Lung microvascular endothelial cell (primary cell): Measurements from ENCODE around the gene NAMPT. TPM values are rescaled to one million over a fixed set of nuclear protein-coding genes. Genes with fewer than 3 reads are reported as not detected.
"Not testable (repeated sequence)": the region's sequence is repeated elsewhere in the genome, so short reads cannot be mapped to it uniquely, and the experiment has no call there.

Experiments used
- DNase-seq, 2 donors: peaks; one replicate each; pipeline versions ENCODE4 v3.0.0 to v3.0.0-alpha.2; 2010; ENCODE audit warnings: low read depth in 2 of 2
- total RNA-seq: library from RNA; depleted of rRNA; stranded (reverse); fragments of >200 nt; gene quantifications from 2 replicates; pipeline ENCODE4 v1.2.1, GENCODE V29; 2014

NAMPT gene
- total RNA-seq, 1 donor from 2014 or later, result 320 TPM

DNA sequence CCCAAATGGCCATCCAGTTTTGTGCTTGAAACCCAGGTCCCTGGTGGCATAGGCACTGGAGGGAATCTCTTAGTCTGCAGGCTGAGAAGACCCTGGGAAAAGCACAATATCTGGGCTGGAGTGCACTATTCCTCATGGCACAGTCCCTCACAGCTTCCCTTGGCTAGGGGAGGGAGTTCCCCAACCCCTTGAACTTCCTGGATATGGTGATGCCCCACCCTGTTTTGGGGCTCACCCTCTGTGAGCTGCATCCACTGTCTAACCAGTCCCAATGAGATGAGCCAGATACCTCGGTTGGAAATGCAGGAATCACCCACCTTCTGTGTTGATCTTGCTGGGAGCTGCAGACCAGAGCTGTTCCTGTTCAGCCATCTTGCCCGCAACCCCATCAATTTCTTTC is 19.8 kb upstream of the NAMPT start:
- no peak for DNase-seq

DNA sequence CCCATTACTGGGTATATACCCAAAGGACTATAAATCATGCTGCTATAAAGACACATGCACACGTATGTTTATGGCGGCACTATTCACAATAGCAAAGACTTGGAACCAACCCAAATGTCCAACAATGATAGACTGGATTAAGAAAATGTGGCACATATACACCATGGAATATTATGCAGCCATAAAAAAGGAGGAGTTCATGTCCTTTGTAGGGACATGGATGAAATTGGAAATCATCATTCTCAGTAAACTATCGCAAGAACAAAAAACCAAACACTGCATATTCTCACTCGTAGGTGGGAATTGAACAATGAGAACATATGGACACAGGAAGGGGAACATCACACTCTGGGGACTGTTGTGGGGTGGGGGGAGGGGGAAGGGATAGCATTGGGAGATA is 13.8 kb upstream of the NAMPT start:
- not testable (repeated sequence) for DNase-seq

DNA sequence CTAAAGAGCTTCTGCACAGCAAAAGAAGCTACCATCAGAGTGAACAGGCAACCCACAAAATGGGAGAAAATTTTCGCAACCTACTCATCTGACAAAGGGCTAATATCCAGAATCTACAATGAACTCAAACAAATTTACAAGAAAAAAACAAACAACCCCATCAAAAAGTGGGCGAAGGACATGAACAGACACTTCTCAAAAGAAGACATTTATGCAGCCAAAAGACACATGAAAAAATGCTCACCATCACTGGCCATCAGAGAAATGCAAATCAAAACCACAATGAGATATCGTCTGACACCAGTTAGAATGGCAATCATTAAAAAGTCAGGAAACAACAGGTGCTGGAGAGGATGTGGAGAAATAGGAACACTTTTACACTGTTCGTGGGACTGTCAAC is 13.4 kb upstream of the NAMPT start:
- DNase-seq, result not testable (repeated sequence)

DNA sequence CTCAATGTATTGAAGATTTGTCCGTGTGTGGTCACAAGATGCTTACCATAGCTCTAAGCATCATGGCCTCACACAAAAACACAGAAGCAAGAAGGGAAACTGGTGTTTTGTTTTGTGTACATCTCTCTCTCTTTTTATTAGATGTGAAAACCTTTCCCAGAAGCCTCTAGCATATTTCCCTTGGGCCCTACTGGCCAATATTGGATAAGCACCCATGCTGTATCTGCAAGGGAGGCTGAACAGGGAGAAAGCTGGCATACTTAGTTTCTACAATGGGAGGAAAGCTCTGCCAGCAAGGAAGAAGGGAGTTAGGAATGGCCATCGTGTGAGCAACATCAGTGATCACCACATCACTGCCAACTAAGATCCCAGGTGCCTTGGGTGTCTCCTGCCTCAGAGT is 9.6 kb upstream of the NAMPT start:
- DNase-seq, result no peak

DNA sequence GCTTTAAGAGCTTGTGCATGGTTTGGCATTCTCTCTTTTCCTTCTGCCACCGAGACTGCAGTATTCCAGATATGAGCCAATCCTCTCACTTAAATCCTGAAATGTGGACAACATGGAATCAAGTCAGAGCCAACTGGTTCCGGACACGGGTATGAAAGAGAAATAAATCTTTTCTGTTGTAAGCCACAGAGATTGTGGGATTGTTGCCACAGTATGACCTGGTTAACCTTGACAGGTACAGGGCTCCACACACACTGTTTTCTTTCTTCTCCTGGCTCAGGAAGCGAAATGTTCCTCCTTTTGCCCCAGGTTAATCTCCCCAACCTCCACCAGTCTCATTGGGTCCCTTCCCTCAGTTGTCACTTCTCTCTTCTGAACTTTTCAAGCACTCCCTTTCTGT is 6.5 kb upstream of the NAMPT start:
- DNase-seq, result no peak

DNA sequence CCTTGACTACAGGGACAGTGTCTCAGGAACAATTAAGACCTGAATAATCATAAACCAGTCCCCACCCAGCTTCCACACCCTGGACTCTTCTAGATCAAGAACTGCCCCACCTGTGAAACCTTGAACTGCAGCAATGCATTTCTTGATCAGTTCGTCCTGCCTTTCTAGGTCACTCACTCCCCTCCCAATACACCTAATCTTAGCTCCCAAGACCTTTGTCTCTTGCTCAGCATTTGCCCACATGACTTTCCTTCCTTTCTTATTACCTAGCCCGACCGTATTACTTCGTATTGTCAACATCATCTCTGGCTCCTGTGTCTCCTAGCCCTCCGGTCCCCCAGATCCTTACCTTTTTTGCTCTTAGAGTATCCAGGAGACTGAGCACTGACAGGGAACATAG is 5.5 kb upstream of the NAMPT start:
- no peak for DNase-seq

DNA sequence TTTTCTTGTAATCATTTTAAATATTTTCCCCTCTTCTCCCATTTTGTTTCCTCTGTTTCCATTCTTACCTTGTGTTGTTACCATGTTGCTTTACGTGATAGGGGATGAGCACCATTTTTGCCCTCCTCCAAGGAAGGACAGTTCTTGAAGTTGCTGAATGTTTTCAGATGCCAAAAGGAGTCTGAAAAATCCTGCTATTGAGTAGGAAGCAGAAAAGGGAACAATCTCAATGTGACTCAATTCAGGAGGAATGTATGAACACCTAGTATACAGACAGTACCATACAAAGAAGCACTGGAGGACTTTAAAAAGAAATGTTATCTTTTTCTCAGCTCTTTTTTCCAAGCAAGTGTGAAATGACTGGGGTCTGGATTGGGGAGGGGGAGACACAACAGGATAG is 5.1 kb upstream of the NAMPT start:
- no peak for DNase-seq

DNA sequence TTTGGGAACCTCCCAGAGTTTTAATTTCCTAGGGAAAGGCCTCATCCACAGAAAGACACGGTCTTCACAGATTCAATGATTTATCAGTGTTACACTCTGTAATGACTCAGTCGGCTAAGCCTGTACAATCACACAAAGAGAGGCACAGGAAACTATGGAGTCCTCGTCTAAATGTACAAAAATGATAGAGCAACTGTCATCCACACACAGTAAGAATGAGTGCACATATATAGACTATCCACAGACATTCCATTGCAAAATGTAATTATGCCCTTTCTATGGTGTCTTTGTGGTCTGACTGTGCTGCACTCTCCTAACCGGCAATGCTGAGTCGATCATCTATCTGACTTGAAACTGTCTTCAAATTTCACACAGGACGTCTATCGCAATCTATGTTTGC is 3.5 kb upstream of the NAMPT start:
- DNase-seq, result no peak

DNA sequence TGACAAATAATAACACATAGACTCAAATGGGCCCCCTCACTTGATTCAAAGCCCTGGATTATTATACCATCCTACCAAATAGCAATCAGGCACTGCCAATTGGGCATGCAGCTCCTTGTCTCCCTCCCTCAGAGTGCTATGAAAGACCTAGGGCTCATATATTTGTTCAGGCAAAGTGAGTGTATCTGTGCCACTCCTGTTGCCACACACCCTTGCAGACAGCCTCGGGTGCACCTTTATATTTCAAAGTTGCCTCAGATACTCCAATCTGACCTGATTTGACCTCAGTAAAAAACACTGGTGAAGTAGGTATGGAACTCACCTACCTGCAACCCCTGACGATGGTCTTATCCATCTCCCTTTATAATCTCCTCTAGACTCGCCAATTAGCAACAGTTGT is 3.0 kb upstream of the NAMPT start:
- no peak for DNase-seq

DNA sequence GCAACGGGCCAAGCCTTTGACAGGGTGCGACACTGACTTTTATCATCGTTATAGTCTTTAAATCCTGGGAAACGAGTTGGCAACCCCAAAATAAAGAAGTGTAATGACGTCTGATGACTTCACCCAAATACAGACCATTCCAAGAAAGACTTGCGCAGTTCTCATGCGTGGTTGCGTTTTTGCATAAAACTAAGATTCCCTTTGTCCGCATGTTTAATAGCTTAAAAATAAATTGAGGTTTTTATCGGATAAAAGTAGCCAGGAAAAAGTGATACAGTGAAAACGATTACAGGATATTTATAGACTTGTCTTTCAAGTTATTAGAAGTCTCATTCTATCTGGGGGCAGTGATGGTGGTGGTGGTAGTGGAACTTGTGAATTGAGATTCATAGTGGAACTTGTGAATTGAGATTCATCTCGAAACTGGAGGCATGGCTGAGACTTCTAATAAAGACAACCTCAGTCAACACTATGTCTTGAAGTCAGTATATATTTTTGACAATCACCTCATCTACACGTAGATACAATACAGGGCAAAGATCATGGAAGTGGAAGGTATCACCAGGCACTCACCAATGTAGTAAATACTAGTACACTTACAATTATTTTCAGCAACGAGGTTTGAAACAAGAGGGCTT is 1.2 kb upstream of the NAMPT start:
- DNase-seq, result no peak

DNA sequence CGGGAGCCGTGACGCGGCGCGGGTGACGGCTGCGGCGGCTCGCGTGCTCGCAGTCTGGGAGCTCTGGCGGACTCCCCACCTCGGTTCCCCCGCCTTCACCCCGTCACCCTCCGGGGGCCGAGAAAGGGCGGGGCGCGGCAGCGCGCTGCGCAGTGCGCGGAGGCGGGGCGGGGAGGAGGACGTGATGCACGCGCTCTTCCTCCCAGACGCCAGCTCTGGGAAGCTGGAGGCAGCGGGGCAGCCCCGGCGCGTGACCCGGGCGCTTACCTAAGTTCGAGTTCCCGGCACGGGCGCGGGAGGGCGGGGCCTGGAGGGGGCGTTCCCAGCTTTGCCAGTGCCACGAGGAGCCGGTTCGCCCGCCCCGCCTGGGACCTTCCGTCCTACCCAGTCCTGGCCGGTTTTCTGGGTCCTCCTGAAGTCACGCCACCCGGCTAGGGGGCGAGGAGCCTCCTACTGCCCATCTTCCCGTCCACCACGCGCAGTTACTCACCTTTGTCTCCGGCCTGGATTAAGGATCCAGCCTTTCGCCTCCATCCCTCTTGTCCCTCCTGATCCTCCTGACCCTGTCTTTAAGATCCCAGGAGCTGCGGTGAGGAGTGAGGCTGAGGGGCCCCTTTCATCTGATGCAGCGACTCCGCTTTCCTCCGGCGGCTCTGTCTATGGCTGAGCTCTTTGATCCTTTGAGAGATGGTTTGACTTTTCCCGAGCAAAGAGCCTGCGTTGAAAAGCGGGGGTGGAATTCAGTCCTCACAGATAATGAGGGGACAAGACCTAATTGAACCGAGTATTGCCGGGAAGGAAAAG is 470 bp upstream of the NAMPT start:
- DNase-seq, result peak; percentile 98 to 99

DNA sequence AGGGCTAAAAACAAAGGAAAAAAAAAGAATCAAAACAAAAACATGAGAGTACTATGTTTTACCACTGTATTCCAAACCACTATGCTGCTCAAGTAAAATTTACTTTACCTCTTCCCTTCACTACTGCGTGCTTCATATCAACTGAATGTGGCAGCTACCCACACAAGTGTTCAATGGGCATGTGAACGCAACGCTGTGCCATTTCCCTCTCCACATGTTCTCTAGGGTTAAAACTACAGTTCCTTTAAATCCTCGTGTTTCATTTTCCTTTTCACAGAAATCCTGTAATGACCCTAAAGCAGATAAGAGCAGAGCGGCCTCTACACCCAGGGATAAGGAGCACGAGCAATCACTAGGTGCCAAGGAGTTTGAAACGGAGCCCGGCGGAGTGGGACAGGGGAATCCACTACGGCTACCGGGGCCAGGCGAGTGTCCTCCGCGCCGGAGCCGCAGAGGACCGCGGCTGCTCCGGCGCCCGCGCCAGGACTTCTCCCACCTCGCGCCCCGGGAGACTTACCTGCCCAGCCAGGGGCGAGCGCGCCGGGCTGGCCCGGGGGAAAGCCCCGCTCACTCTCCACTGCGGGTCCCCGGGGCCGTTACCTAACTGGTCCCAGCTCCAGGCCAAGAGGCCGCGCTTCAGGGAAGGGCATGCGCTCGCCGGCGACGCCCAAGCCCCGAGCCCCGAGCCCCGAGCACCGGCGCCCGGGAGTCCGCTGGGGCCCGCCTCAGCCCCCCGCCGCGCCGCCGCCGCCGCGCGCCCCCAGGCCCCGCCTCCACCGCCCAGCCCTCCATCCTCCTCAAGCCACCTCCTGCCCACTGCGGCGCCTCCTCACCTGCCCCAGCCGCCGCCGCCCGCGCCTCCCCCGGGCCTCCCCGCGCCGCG is 711 bp downstream of the NAMPT start:
- peak; percentile 51 to 65 for DNase-seq

DNA sequence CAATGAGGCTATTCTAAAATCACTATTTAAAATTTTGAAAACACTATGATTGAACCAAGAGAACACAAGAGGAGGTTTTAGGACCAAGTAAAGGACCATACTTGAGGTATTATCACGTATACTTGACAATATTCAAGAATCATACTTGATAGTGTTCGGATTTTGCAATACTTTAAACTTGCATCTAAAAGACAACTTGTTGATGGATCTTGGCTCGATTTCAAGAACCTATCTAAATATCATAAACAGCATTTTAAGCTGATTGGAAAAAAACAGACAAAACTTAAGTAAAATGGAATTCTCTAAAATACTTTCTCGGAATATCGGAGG is 1.3 kb downstream of the NAMPT start:
- DNase-seq, result no peak

DNA sequence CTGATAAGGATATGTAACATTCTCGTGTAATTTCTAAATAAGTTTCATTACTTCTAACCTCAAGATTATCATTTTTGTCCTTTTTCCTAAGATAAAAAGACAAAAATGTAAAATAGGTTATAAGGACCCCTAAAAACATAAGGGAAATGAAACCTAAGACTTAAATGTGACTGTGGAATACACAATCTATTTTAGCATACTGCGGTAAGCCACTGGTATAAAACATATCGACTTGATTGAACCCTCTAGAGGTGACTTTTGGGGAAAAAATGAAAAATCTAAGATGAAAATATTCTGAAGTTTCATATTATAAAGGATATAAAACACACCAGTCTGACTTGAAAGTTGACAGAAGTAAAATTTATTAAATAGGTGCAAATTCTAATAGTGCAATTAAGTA is 1.9 kb downstream of the NAMPT start:
- DNase-seq, result no peak

DNA sequence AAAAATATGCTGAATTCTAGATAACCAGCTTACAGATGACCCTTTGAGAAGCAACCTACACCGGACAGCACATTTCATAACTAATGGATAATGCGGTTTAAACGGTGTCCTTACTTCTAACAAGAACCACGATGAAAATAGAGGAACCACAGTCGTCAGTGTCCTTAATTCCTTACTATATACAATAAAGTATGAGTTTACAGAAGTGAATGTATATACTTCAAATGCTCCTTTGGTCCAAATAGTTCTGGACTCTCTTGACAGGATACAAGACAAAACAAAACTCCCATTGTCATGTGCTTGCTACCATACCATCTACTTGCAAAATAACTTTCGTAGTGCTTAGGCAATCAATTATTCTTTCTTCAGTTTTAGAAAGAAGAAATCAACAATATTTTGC is 2.4 kb downstream of the NAMPT start:
- peak in 1 of 2 donors; percentile 34 for DNase-seq

DNA sequence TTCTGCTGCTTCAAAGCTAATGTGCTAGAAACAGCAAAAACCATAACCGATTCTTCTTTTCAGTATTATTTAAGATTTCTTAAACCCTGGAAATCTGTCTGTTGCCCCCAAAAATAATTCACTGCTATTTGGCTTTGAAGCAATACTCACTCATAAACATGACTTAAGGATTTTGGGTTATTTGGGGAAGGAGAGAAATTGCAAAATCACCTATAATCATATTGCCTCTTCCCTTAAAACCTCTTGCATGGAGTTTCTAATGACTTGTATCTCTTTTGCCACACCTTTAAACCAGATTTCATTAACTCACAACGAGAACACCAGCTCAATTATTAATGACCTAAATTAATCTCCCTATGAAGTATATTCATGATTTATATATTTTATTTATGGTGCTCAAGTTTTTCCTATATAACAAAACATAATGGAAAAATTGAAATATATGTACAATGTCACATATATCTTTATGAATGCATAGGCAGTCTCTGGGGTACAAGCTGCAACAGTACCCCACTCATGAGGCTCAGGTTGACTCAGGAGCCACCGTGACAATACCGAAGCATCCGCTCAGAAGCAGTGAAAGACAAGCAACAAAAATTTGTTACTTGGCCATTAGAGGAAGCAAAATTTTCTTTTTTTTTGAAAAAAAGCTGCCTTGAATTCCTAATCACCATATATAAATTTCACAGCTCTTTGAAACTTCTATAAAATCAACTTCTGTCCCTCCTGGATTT is 3.0 kb downstream of the NAMPT start:
- DNase-seq, result no peak

DNA sequence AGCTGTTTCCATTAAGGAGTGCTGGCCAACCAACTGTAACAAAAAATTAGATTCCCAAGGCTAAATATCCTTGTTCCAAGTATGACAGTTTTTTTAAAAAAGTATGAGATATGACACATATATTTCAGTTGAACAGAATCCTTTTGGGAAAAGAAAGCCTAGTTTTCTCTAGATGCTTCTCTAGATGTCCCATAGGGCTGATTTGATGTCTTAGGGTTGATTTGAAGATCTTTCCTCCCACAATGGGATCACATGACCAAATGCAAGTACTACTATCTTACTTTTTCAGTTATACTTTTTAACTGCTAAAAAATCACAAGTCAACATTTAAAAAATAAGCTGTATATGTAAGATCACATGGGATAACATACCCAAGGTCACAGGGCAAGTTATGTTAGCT is 3.7 kb downstream of the NAMPT start:
- DNase-seq, result no peak

DNA sequence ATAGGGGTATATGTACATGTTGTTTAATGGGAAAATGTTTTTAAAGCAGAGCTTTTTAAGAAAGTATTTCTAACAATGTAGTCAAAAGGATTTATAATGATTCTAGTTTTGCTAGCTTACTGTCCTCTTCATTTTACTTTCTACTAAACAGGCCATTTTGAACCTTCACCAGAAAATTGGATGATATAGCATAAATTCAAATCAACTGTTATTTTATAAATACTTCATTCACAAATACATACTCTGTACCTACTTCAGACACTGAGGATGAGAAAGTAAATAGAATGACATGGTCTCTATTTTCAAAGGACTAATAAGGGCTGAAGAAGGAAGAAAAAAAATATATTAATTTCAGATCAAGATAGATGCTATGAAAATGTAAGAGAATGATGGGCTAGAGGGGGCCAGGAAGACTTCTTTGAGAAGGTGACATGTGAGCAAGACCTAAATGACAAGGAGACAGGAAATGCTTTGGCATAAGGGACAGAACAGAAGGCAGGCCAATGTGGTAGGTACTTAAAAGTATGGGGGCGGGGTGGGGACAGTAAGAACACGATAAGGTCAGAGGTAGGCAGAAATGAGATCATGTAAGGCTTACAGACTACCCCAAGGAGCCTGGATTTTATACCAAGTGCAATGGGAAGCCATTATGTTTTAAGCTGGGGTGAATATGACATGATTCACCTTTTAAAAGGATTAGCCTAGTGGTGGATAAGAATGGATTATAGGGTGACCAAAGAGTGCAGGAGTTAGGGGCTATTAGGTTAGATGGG is 5.2 kb downstream of the NAMPT start:
- no peak for DNase-seq

DNA sequence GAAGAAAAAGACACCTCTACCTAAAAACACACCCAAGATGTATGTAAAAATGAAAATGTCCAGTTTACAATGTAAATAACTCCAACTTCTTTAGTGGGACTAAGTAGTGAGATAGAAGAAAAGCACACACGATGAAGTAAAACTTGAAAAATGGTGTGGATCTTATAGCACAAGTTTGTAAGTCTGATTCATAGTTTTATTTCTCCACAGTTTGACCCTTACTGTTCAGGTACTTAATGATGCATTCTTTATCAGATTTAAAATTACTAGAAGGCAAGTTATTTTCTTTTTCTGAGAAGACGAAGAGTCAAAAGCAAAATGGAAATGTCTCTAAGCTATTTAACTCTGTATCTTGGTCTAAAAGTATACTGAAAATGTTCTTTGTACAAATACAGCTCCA is 6.1 kb downstream of the NAMPT start:
- DNase-seq, result no peak

DNA sequence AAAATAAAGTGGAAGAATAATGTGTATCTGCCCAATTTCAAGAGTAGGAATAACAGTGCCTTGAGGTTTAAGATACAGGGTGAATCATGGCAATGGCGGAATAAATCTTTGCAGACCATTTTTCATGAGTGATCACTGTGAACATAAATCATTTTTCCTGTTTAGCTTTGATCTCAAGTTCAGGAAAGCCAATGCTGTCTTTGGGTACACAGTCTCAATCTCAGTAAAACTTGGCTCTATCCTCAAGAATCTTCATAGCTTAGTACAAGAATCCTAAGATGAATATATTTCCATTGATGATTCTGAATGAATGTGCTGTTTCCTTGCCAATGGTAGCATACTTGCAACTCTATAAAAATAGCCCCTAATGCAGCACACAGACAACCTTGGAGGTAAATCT is 6.8 kb downstream of the NAMPT start:
- DNase-seq, result peak in 1 of 2 donors; percentile 65

DNA sequence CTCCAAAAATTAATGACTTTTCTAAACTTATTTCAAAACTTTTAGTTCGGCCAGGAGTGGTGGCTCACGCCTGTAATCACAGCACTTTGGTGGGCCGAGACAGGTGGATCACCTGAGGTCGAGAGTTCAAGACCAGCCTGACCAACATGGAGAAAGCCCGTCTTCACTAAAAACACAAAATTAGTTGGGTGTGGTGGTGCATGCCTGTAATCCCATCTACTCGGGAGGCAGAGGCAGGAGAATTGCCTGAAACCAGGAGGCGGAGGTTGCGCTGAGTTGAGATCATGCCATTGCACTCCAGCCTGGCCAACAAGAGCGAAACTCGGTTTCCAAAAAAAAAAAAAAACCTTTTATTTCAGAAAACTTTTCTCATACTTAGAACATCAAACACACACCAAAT is 8.3 kb downstream of the NAMPT start:
- DNase-seq, result no peak
